NB4 (cell line): ENCODE measurements around the gene CD79A.
"Not testable (repeated sequence)": the region's sequence is repeated elsewhere in the genome, so short reads cannot be mapped to it uniquely, and the experiment has no call there.

Source experiments
- DNase-seq: peaks from one replicate; pipeline ENCODE4 v3.0.0; 2010; ENCODE audit warnings: low read depth
- H3K4me3 ChIP-seq: one replicate; pipeline ENCODE4 v1.5.1; 2011; ENCODE audit warnings: mild to moderate bottlenecking, low read depth, low read length, moderate library complexity
- MYC ChIP-seq: IDR thresholded peaks from 2 replicates; pipeline ENCODE4 v1.6.1; 2011; ENCODE audit warnings: low read depth, low read length
- POLR2A ChIP-seq: IDR thresholded peaks from 2 replicates; pipeline ENCODE4 v1.6.1; 2011; ENCODE audit warnings: mild to moderate bottlenecking; ENCODE audit not compliant: insufficient read length; ENCODE audit errors: extremely low read depth
- TF ChIP-seq, protein P1 (sequence below): IDR thresholded peaks from 2 replicates; pipeline ENCODE4 v1.6.1; 2011; ENCODE audit warnings: low read depth, low read length
- TF ChIP-seq, protein P2 (sequence below): IDR thresholded peaks from one replicate; pipeline ENCODE4 v1.5.1; 2012; ENCODE audit warnings: low read depth, low read length

The CD79A gene

DNA sequence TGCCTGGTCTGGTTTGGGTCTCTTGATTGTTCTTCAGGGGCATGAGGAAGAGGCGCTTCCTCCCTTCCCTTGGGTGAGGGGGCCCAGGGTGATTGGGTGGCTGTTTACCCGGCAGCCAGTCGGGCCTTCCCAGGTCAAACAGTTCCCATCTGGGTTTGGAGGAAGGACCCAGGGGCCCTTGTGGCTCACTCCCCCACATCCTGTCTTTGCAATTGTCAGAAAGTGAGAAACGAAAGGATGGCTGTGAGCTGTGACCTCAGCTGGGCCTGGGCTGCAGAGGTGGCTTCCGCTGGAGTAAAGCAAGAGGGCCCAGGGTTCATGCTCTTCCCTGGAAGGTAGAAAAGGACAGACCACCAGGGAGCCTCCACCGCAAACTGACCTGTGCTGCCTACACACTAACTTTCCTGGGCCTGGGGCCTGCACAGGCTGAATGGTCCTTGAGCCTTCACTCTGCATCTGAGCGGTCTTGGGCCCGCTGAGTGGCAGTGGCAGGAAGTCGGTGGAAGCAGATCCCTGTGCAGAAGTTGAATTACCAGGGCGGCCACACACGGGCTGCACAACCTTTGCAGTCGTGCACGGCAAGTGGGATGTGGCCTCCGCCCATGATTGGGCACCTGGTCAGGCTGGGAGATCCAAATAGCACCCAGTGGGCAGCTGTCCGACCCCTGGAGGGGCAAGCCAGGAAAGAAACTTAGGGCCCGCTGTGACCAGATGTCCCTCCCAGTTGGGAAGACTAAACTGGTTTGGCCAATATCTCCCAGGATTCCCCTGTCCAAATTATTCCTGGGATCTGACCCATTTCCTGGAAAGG, 5.3 kb upstream of the CD79A start:
- DNase-seq, result peak; percentile 95

DNA sequence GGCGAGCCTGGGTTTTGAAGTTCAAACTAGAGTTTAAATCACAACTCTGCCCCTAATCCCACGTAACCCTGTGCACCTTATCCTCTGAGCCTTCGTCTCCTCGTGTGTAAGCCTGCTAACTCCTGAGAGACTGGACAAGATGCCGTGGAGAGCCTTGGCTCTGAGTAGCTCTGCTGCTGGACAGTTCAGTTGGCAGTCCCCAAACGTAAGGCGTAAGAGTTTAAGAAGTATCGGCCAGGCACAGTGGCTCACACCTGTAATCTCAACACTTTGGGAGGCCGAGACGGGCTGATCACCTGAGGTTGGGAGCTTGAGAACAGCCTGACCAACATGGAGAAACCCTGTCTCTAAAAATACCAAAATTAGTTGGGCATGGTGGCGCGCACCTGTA, 4.7 kb upstream of the CD79A start:
- no peak overlapping the region for H3K4me3 ChIP-seq
- TF ChIP-seq MYC (no peak), POLR2A (no peak)
- TF ChIP-seq, protein P1, sequence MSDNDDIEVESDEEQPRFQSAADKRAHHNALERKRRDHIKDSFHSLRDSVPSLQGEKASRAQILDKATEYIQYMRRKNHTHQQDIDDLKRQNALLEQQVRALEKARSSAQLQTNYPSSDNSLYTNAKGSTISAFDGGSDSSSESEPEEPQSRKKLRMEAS, result no peak
- TF ChIP-seq, protein P2, sequence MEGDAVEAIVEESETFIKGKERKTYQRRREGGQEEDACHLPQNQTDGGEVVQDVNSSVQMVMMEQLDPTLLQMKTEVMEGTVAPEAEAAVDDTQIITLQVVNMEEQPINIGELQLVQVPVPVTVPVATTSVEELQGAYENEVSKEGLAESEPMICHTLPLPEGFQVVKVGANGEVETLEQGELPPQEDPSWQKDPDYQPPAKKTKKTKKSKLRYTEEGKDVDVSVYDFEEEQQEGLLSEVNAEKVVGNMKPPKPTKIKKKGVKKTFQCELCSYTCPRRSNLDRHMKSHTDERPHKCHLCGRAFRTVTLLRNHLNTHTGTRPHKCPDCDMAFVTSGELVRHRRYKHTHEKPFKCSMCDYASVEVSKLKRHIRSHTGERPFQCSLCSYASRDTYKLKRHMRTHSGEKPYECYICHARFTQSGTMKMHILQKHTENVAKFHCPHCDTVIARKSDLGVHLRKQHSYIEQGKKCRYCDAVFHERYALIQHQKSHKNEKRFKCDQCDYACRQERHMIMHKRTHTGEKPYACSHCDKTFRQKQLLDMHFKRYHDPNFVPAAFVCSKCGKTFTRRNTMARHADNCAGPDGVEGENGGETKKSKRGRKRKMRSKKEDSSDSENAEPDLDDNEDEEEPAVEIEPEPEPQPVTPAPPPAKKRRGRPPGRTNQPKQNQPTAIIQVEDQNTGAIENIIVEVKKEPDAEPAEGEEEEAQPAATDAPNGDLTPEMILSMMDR, result no peak
- no peak for DNase-seq

More for the DNA sequence above, 5.3 kb upstream of the CD79A start:
- TF ChIP-seq, protein P2, result no peak
- TF ChIP-seq POLR2A (peak; percentile 17), MYC (no peak)
- H3K4me3 ChIP-seq, result no peak overlapping the region

DNA sequence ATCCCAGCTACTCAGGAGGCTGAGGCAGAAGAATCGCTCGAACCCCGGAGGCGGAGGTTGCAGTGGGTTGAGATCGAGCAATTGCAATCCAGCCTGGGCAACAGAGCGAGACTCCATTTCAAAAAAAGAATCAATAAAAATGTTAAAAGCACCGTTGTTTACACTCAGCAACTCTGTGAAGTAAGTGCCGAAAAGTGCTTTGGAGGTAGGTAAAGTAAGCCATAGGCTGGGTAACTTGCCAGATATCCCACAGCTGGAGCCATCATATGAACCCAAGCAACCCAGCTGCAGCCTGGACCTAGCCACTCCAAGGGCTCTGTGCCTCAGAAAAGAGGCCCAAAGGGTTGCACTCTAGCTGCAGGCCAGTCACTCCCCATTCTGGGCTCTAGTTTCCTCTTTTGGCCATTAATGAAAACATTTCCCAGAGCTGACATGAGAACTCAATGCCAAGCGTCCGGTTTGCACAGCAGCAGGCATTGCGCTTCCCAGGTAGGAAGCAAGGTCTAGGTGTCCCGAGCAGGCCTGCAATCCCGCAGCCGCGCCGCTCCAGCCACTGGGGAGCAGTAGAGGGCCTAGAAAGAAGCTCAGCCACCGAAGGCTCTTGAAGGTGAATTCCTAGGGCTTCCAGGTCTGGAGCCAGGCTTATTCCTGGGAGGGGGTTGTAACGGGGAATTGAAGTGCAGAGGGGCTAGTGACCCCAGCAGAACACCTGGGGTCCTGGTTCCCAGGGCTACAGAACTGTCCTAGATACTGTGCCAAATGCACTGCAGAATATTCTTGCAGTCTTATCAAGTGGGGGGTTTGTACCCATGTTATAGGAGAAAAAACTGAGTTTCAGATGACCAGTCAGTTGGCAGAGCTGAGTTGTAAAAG, 4.1 kb upstream of the CD79A start:
- peak; percentile 67 for DNase-seq
- no peak overlapping the region for H3K4me3 ChIP-seq
- no peak for TF ChIP-seq MYC
- TF ChIP-seq, protein P2, result peak; percentile 47

DNA sequence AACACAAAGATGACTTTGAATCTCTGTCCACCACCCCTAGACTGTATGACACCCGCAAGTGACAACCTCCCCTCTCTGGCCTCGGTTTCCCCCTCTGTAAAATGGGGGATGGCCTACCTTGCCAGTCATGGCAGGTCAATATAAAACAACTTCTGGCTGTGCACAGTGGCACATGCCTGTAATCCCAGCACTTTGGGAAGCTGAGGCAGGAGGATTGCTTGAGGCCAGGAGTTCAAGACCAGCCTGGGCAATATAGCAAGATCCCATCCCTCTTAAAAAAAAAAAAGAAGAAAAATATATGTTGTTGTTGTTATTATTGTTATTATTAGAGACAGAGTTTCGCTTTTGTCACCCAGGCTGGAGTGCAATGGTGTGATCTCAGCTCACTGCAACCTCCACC, 1.1 kb upstream of the CD79A start:
- DNase-seq, H3K4me3 ChIP-seq: not testable (repeated sequence)

DNA sequence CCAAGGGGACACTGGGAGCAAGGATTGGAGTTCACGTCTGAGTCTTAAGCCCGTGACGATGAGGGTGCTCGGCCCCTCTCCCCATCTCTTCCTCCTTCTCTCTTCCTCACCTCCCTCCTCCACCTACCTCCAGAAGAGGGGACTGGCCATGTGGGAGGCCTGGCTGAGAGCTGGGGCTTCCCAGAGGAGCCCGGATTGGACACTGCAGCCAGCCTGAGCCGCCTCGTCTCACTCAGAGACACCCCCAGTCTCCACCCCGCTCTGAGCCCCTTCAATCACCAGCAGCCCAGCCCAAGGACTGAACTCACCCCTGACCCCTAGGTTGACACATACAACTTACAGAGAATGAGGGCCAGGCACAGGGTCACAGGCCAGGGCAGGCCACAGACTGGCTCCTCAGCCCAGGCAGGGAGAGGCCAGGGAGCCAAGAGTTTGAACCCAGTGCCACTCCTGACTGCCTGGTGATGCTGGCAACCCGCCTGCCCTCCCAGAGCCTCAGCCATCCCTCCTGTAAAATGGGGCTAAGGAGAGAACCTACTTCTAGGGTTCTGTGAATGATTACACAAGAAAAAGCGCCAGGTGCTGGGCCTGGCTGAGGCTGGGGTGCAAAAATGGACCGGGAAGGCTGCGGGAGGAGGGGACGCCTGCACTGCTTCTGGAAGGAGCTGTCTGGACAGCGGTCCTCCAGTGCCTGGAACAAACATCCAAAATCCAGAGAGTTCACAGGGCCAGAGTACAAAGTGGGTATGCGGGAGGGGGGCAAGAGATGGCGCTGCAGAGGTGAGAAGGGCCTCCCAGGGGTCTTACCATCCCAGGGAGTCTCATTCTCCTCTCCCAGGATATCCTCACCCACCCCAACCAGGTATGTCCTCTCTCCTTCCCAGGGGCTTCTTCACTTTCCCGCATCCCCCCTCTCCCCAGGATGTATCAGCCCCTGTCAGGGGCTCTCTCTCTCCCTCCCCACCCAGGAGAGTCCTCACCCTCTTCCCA, 1.1 kb downstream of the CD79A start:
- H3K4me3 ChIP-seq, result peak overlapping the region; percentile 11

More for the DNA sequence above, 1.1 kb downstream of the CD79A start:
- no peak for DNase-seq
- TF ChIP-seq POLR2A, result no peak
- TF ChIP-seq, protein P2, result no peak
- TF ChIP-seq, protein P1, result no peak
- TF ChIP-seq MYC, result no peak
